K562 (cell line): ENCODE results near the gene ZNF565. TPM values are rescaled to one million over a fixed set of nuclear protein-coding genes. Genes with fewer than 3 reads are reported as not detected.
A peak's percentile ranks its signal among the peaks of the same experiment; 100 is the strongest.

ENCODE experiments used
- ARID1B ChIP-seq: fragments of 450-650 bp; IDR thresholded peaks from 2 replicates; pipeline ENCODE4 v1.6.1; 2016; ENCODE audit warnings: antibody characterized with exemption, mild to moderate bottlenecking, inconsistent platforms
- ATF1 ChIP-seq, 2 experiments: fragments of 450-650 bp in 1 of 2; IDR thresholded peaks; 2 replicates each; pipeline ENCODE4 v1.6.1; 2016; ENCODE audit warnings: missing compliant biosample characterization in 1 of 2, missing genetic modification characterization in 1 of 2
- BDP1 ChIP-seq: IDR thresholded peaks from 3 replicates; pipeline ENCODE4 v1.6.1; 2011; ENCODE audit not compliant: insufficient read length, insufficient read depth
- CAMTA2 ChIP-seq: fragments of 250-450 bp; sonication (Bioruptor Pico); conservative IDR thresholded peaks from 2 replicates; pipeline ENCODE4 v1.5.1; 2022
- CBFB ChIP-seq: sonication (generic); formaldehyde crosslinking; IDR thresholded peaks from 2 replicates; pipeline ENCODE4 v1.4.0; 2020; ENCODE audit warnings: mild to moderate bottlenecking, missing genetic modification reagents
- COPS2 ChIP-seq: fragments of 450-650 bp; conservative IDR thresholded peaks from 2 replicates; pipeline ENCODE4 v1.6.1; 2016; ENCODE audit warnings: mild to moderate bottlenecking, moderate library complexity
- ELK1 ChIP-seq: sonication (generic); formaldehyde crosslinking; IDR thresholded peaks from 2 replicates; pipeline ENCODE4 v1.8.1; 2022; ENCODE audit warnings: missing genetic modification reagents
- HDAC1 ChIP-seq, 2 experiments: fragments of 450-650 bp; IDR thresholded peaks; 2 replicates each; pipeline ENCODE4 v1.6.1; 2016 to 2017; ENCODE audit warnings: inconsistent platforms in 1 of 2, mild to moderate bottlenecking in 1 of 2, moderate library complexity in 1 of 2
- NR2C1 ChIP-seq, 2 experiments: fragments of 450-650 bp; IDR thresholded peaks; 2 replicates each; pipeline ENCODE4 v1.6.1; 2017; ENCODE audit warnings: mild to moderate bottlenecking in 2 of 2, antibody characterized with exemption in 1 of 2, inconsistent platforms in 1 of 2, missing compliant biosample characterization in 1 of 2, missing genetic modification characterization in 1 of 2
- PHF8 ChIP-seq: fragments of 200-600 bp; sonication (generic); IDR thresholded peaks from 2 replicates; pipeline ENCODE4 v1.6.1; 2012; ENCODE audit warnings: mixed run types, mild to moderate bottlenecking, inconsistent platforms, low read length, moderate library complexity, borderline replicate concordance
- POLR2H ChIP-seq: IDR thresholded peaks from 2 replicates; pipeline ENCODE4 v1.6.1; 2016; ENCODE audit warnings: missing genetic modification characterization, low read depth, mild to moderate bottlenecking, control low read depth, missing compliant biosample characterization, moderate library complexity
- RBM14 ChIP-seq: fragments of 200-400 bp; formaldehyde crosslinking; IDR thresholded peaks from 2 replicates; pipeline ENCODE4 v1.6.1; 2018; ENCODE audit warnings: low read depth, mild to moderate bottlenecking, low read length, moderate library complexity, borderline replicate concordance; ENCODE audit not compliant: insufficient read depth
- RFX7 ChIP-seq: fragments of 250-450 bp; sonication (Bioruptor Pico); IDR thresholded peaks from 2 replicates; pipeline ENCODE4 v1.5.1; 2021; ENCODE audit warnings: mild to moderate bottlenecking
- SLC30A9 ChIP-seq: fragments of 250-450 bp; sonication (Bioruptor Pico); IDR thresholded peaks from 2 replicates; pipeline ENCODE4 v1.8.0; 2022; ENCODE audit warnings: mild to moderate bottlenecking, moderate library complexity
- XRCC5 ChIP-seq: fragments of 200-400 bp; formaldehyde crosslinking; IDR thresholded peaks from 2 replicates; pipeline ENCODE4 v1.6.1; 2017; ENCODE audit warnings: low read depth, mild to moderate bottlenecking, low read length
- ZNF280A ChIP-seq: fragments of 450-650 bp; IDR thresholded peaks from 2 replicates; pipeline ENCODE4 v1.6.1; 2018; ENCODE audit warnings: mild to moderate bottlenecking, low read depth; ENCODE audit not compliant: partially characterized antibody
- polyA plus RNA-seq, 8 experiments: library from polyadenylated mRNA; depleted of rRNA in 4 of 8; stranded (reverse) in 5 of 8; unstranded in 3 of 8; fragments of >200 nt; fragmentation: Nextera tagmentation in 2 of 8; fragmentation: Illumina TruSeq in 1 of 8; extraction: Ambion mirVana in 2 of 8; extraction: Trizol in 1 of 8; gene quantifications; 2 replicates each; pipeline versions ENCODE4 v1.2.1 to v1.2.3, GENCODE V29; 2011 to 2014; ENCODE audit warnings: inconsistent platforms in 1 of 8, missing spikeins in 1 of 8
- total RNA-seq, 7 experiments: library from RNA; depleted of rRNA in 6 of 7; stranded (reverse); fragments of >200 nt in 6 of 7; fragmentation: Illumina TruSeq in 2 of 7; extraction: Trizol in 2 of 7; gene quantifications; 2 replicates each; pipeline versions ENCODE4 v1.2.1 to v1.2.3, GENCODE V29; 2011 to 2021; ENCODE audit warnings: low replicate concordance in 1 of 7
- TF ChIP-seq, protein P1 (sequence below): sonication (generic); formaldehyde crosslinking; IDR thresholded peaks from 2 replicates; pipeline ENCODE4 v1.8.1; 2022; ENCODE audit warnings: missing genetic modification reagents

ZNF565 gene
- total and polyA plus RNA-seq, 9 of the 15 experiments (the other 6 are each of a cell fraction or from before 2014, with no cell fraction given), result 1.3 to 3.2 (median 2.6) TPM

DNA sequence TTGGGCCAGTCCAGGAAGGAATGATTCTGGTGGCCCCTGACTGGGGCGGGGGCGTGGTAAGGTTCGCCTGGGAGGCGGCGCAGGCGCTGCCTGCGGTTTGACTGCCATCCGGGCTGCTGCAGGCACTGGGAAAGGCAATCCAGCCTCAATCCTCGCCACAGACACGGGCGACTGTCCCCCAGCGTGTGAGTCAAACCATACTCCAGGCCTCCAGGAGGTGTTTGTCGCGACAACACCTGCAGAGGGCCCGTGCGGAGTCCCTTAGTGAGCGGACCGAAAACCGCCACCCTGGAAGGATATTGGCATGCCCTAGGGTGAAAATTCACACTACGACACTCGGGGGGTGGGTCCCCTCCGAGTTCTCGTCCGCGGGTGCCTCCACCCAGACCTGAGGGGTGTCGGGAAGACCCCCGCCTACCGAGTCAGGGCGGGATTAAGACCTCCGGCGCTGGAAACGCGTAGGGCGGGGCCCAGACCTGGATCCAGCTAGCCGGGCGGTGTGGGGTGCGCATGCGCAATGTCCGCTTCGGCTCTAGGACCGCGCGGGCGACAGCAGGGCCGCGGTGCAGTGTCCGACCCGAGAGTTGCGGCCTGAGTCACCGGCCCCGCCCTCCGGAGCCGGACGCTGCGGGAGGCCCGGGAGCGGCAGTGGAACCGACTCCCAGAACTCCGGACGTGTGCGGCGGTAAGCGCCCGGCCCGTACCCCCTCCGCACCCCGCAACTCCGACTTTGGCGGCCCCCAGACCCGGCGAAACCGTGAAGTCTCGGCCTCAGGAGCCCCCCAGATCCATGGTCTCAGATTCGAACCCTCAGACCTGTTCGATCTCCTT lies 74.8 kb downstream of the ZNF565 start, which contains the start of gene CAPNS1 (continued):
- TF ChIP-seq ELK1 (CRISPR knock-in tag) (no peak), CAMTA2 (CRISPR knock-in tag) (peak; percentile 88; the same call in 1 of the 2 replicates), ARID1B (peak; percentile 50), RFX7 (CRISPR knock-in tag) (no peak), PHF8 (peak; percentile 75), ATF1 (CRISPR knock-in tag; IDR thresholded peaks at IDR 0.05) (0 out of 2 replicates have a peak, but pooled peaks have one; percentile 4), ATF1 (tag; IDR thresholded peaks at IDR 0.05) (peak; percentile 80), POLR2H (tag) (peak; percentile 77; the same call in 1 of the 2 replicates), RBM14 (no peak), ZNF280A (no peak), SLC30A9 (no peak), NR2C1 (IDR thresholded peaks at IDR 0.05) (no peak), NR2C1 (tag; IDR thresholded peaks at IDR 0.05) (no peak), XRCC5 (peak; percentile 17; the same call in 1 of the 2 replicates), BDP1 (no peak), CBFB (CRISPR knock-in tag) (0 out of 2 replicates have a peak, but pooled peaks have one; percentile 40), HDAC1 (IDR thresholded peaks at IDR 0.05) (peak in 1 of 2 experiments; percentile 28; a peak in 2 of 4 replicates), COPS2 (no peak)
- TF ChIP-seq, protein P1, sequence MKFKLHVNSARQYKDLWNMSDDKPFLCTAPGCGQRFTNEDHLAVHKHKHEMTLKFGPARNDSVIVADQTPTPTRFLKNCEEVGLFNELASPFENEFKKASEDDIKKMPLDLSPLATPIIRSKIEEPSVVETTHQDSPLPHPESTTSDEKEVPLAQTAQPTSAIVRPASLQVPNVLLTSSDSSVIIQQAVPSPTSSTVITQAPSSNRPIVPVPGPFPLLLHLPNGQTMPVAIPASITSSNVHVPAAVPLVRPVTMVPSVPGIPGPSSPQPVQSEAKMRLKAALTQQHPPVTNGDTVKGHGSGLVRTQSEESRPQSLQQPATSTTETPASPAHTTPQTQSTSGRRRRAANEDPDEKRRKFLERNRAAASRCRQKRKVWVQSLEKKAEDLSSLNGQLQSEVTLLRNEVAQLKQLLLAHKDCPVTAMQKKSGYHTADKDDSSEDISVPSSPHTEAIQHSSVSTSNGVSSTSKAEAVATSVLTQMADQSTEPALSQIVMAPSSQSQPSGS, result no peak
